Caco-2 (cell line): Measurements from ENCODE around the gene METTL15. TPM values are rescaled to one million over a fixed set of nuclear protein-coding genes. Genes with fewer than 3 reads are reported as not detected.

Source experiments
- BruUV-seq: library from RNA; stranded (reverse); fragments of 400-500 nt; replicated peaks from 2 replicates; lab custom pipeline; 2021; lab: Mats Ljungman, UMichigan
- CTCF ChIA-PET: fragments of 300-600 bp; sonication (Branson Sonifier 250); formaldehyde crosslinking; loops from one replicate; lab custom pipeline; 2022; ENCODE audit warnings: antibody characterized with exemption; lab: Charles Lee
- POLR2A ChIA-PET: fragments of 300-600 bp; sonication (Branson Sonifier 250); formaldehyde crosslinking; loops from one replicate; lab custom pipeline; 2022; ENCODE audit warnings: antibody characterized with exemption; lab: Charles Lee
- DNase-seq, 2 experiments: peaks; one replicate each; pipeline versions ENCODE4 v3.0.0 to v3.0.0-alpha.2; 2020 to 2022
- H3K27me3 ChIP-seq: replicated peaks from 2 replicates; pipeline ENCODE4 v1.6.0; 2011; ENCODE audit warnings: low read length; ENCODE audit not compliant: control insufficient read depth, insufficient read depth
- H3K36me3 ChIP-seq: 2 replicates; pipeline ENCODE4 v1.5.1; 2011; ENCODE audit warnings: low read length; ENCODE audit not compliant: control insufficient read depth, insufficient read depth
- H3K4me1 ChIP-seq: fragments of 250-450 bp; sonication (Bioruptor Pico); 2 replicates; pipeline ENCODE4 v1.5.1; 2020; ENCODE audit warnings: mild to moderate bottlenecking
- H3K4me3 ChIP-seq: 2 replicates; pipeline ENCODE4 v1.5.1; 2011; ENCODE audit warnings: low read depth, mild to moderate bottlenecking, control low read depth, low read length
- H3K9me3 ChIP-seq: fragments of 250-450 bp; sonication (Bioruptor Pico); 2 replicates; pipeline ENCODE4 v1.5.1; 2020; ENCODE audit warnings: mild to moderate bottlenecking, moderate library complexity
- H3K27ac Mint-ChIP-seq: one replicate; pipeline ENCODE4 v1.8.0; 2022; ENCODE audit warnings: mixed read lengths; ENCODE audit not compliant: unreplicated experiment
- H3K27me3 Mint-ChIP-seq: one replicate; pipeline ENCODE4 v1.8.0; 2022; ENCODE audit warnings: mixed read lengths; ENCODE audit not compliant: insufficient read depth, unreplicated experiment
- H3K36me3 Mint-ChIP-seq: one replicate; pipeline ENCODE4 v1.8.0; 2022; ENCODE audit warnings: mild to moderate bottlenecking, mixed read lengths; ENCODE audit not compliant: insufficient read depth, unreplicated experiment
- H3K4me1 Mint-ChIP-seq: one replicate; pipeline ENCODE4 v1.8.0; 2022; ENCODE audit warnings: low read depth, mixed read lengths; ENCODE audit not compliant: unreplicated experiment
- H3K4me3 Mint-ChIP-seq: one replicate; pipeline ENCODE4 v1.8.0; 2022; ENCODE audit warnings: mild to moderate bottlenecking, moderate library complexity, mixed read lengths; ENCODE audit not compliant: unreplicated experiment
- H3K9me3 Mint-ChIP-seq: one replicate; pipeline ENCODE4 v1.8.0; 2022; ENCODE audit warnings: mixed read lengths; ENCODE audit not compliant: unreplicated experiment
- intact Hi-C: fragments of 100-400 bp; cut with micrococcal nuclease; formaldehyde crosslinking; loops from one replicate; pipeline ENCODE4 v1.10.0; 2022; ENCODE audit not compliant: unreplicated experiment
- total RNA-seq: library from RNA; stranded (reverse); gene quantifications from 2 replicates; pipeline ENCODE4 v1.2.3, GENCODE V29; 2022
- TF ChIP-seq, protein P1 (sequence below), 2 experiments: fragments of 200-600 bp in 1 of 2; IDR thresholded peaks; 1 replicate in 1 of 2; 2 replicates in 1 of 2; pipeline versions ENCODE4 v1.5.1 to v1.8.0; 2011 to 2022; ENCODE audit warnings: antibody characterized with exemption in 1 of 2, control low read depth in 1 of 2, inconsistent platforms in 1 of 2, low read depth in 1 of 2, low read length in 1 of 2, mild to moderate bottlenecking in 1 of 2, moderate library complexity in 1 of 2; ENCODE audit not compliant: insufficient read depth in 1 of 2, severe bottlenecking in 1 of 2, unreplicated experiment in 1 of 2

Gene METTL15
- total RNA-seq, 1 experiment from 2014 or later = 14.4 TPM

DNA sequence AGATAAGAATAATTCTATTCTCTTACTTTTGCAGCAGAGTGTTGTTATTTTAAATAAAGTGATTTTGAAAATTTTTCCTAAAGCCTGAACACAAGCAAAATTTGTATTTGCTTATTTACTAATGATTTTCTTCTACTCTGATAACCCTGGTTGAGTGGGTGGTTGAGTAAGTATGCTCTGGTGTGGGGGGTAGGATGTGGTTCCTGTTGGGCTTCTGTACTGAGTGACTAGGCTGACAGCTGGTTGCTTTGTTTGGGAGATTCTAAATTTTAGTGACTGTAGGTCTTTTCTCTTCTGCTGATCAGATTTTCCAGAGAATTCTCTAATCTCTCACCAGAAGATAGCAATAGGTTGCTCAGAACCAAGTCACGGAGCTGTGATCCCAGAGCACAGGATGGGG is 61.6 kb downstream of the METTL15 start:
- peaks cover 14% of the 10 kb centered on the region for H3K4me1 Mint-ChIP-seq
- TF ChIP-seq, protein P1, sequence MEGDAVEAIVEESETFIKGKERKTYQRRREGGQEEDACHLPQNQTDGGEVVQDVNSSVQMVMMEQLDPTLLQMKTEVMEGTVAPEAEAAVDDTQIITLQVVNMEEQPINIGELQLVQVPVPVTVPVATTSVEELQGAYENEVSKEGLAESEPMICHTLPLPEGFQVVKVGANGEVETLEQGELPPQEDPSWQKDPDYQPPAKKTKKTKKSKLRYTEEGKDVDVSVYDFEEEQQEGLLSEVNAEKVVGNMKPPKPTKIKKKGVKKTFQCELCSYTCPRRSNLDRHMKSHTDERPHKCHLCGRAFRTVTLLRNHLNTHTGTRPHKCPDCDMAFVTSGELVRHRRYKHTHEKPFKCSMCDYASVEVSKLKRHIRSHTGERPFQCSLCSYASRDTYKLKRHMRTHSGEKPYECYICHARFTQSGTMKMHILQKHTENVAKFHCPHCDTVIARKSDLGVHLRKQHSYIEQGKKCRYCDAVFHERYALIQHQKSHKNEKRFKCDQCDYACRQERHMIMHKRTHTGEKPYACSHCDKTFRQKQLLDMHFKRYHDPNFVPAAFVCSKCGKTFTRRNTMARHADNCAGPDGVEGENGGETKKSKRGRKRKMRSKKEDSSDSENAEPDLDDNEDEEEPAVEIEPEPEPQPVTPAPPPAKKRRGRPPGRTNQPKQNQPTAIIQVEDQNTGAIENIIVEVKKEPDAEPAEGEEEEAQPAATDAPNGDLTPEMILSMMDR (IDR thresholded peaks at IDR 0.05; ENCODE audit: insufficient read depth in 1 of 2, low read depth in 1 of 2, low read length in 1 of 2, severe bottlenecking in 1 of 2, unreplicated experiment in 1 of 2) = no peak
- POLR2A ChIA-PET = no interaction called here
- no peak overlapping the region for H3K27ac Mint-ChIP-seq
- DNase-seq = no peak
- CTCF ChIA-PET = no interaction called here
- H3K36me3 Mint-ChIP-seq = peaks cover 4% of the 10 kb centered on the region
- Histone ChIP-seq H3K36me3 (no peaks in the 10 kb centered on the region), H3K4me1 (peaks cover 13% of the 10 kb centered on the region), H3K4me3 (no peak overlapping the region), H3K9me3 (no peaks in the 10 kb centered on the region), H3K27me3 (no peaks in the 10 kb centered on the region)
- H3K27me3 Mint-ChIP-seq = no peaks in the 10 kb centered on the region
- H3K9me3 Mint-ChIP-seq = no peaks in the 10 kb centered on the region
- intact Hi-C loops = loop anchor here (5.0 kb wide), 1 partner anchor 62 kb away; no protein-coding TSS in a partner anchor
- no peak overlapping the region for H3K4me3 Mint-ChIP-seq
- no TSS peak for BruUV-seq

DNA sequence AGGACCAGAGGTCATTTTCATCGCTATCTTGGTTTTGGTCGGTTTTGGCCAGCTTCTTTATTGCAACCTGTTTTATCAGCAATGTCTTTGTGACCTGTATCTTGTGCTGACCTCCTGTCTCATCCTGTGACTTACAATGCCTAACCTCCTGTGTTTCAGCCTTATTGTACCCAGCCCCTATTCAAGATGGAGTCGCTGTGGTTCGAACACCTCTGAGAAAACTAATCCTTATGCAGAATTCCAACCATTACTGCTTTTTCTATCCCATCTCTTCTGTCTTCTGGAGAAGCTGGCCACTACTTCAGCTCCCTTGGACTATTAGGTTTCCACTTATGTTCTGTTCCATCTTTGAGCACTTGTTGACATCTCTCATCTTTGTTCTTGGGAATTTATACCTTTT is 62.6 kb downstream of the METTL15 start:
- no peaks in the 10 kb centered on the region for H3K27me3 Mint-ChIP-seq
- DNase-seq = no peak
- no peak overlapping the region for H3K27ac Mint-ChIP-seq
- CTCF ChIA-PET = no interaction called here
- TF ChIP-seq, protein P1 (IDR thresholded peaks at IDR 0.05; ENCODE audit: insufficient read depth in 1 of 2, low read depth in 1 of 2, low read length in 1 of 2, severe bottlenecking in 1 of 2, unreplicated experiment in 1 of 2) = no peak
- H3K9me3 ChIP-seq = no peaks in the 10 kb centered on the region
- POLR2A ChIA-PET = no interaction called here
- no peaks in the 10 kb centered on the region for H3K27me3 ChIP-seq
- H3K4me1 Mint-ChIP-seq = peaks cover 14% of the 10 kb centered on the region
- no peaks in the 10 kb centered on the region for H3K36me3 ChIP-seq
- BruUV-seq = no TSS peak
- peaks cover 13% of the 10 kb centered on the region for H3K4me1 ChIP-seq
- intact Hi-C loops = no loop called here
- no peak overlapping the region for H3K4me3 Mint-ChIP-seq
- no peaks in the 10 kb centered on the region for H3K9me3 Mint-ChIP-seq
- no peak overlapping the region for H3K4me3 ChIP-seq
- H3K36me3 Mint-ChIP-seq = peaks cover 4% of the 10 kb centered on the region

DNA sequence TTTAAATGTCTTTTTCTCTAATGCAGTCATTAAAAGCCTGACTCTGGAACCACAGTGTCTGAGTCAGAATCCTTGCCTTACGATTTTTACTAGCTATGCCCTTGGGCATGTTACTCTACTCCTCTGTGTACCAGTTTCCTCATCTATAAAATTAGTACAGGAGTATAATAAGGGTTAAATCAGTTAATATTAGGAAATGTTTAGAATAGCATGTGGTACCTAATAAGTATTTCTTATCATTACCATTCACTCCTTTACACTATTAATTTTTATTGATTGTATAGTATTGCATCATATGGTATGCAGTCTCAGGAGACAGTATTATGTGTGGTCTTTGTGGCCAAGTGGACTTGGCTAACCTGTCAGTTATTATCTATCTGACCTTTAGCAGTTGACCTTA is 68.2 kb downstream of the METTL15 start:
- POLR2A ChIA-PET = no interaction called here
- Histone ChIP-seq H3K9me3 (no peaks in the 10 kb centered on the region), H3K27me3 (no peaks in the 10 kb centered on the region), H3K4me1 (no peaks in the 10 kb centered on the region), H3K4me3 (no peak overlapping the region), H3K36me3 (no peaks in the 10 kb centered on the region)
- intact Hi-C loops = no loop called here
- BruUV-seq = no TSS peak
- H3K9me3 Mint-ChIP-seq = no peaks in the 10 kb centered on the region
- peaks cover 4% of the 10 kb centered on the region for H3K36me3 Mint-ChIP-seq
- CTCF ChIA-PET = no interaction called here
- TF ChIP-seq, protein P1 (IDR thresholded peaks at IDR 0.05; ENCODE audit: insufficient read depth in 1 of 2, low read depth in 1 of 2, low read length in 1 of 2, severe bottlenecking in 1 of 2, unreplicated experiment in 1 of 2) = no peak
- no peaks in the 10 kb centered on the region for H3K4me1 Mint-ChIP-seq
- H3K4me3 Mint-ChIP-seq = no peak overlapping the region
- no peak overlapping the region for H3K27ac Mint-ChIP-seq
- H3K27me3 Mint-ChIP-seq = no peaks in the 10 kb centered on the region
- no peak for DNase-seq
